Heart left ventricle (tissue), 16 donors: Measurements from ENCODE around the gene NT5C3B. TPM values are rescaled to one million over a fixed set of nuclear protein-coding genes. Genes with fewer than 3 reads are reported as not detected.

Source experiments
- ATAC-seq, 4 donors: fragments of 200-7000 bp; cut with Tn5 transposase; one replicate each; pipeline ENCODE4 v1.9.1; 2020 to 2022; ENCODE audit warnings: moderate library complexity in 4 of 4, mild to moderate bottlenecking in 3 of 4, moderate number of reproducible peaks in 1 of 4
- DNase-seq, 5 donors: peaks; one replicate each; pipeline ENCODE4 v3.0.0-alpha.2; 2020
- H3K27ac ChIP-seq, 12 donors: fragments of 200-600 bp; sonication (generic) in 4 of 12; one replicate each; pipeline versions ENCODE4 v1.5.0 to v1.8.0; 2016 to 2022; ENCODE audit warnings: mild to moderate bottlenecking in 2 of 12
- H3K27me3 ChIP-seq, 9 donors: fragments of 200-600 bp; sonication (generic) in 2 of 9; one replicate each; pipeline versions ENCODE4 v1.5.1 to v1.8.0; 2016 to 2022; ENCODE audit warnings: mild to moderate bottlenecking in 3 of 9
- H3K36me3 ChIP-seq, 9 donors: fragments of 200-600 bp; sonication (generic) in 2 of 9; one replicate each; pipeline versions ENCODE4 v1.5.0 to v1.8.0; 2018 to 2022; ENCODE audit warnings: mild to moderate bottlenecking in 2 of 9
- H3K4me1 ChIP-seq, 12 donors: fragments of 200-600 bp; sonication (generic) in 4 of 12; one replicate each; pipeline versions ENCODE4 v1.5.0 to v1.8.0; 2016 to 2022; ENCODE audit warnings: mild to moderate bottlenecking in 3 of 12
- H3K4me3 ChIP-seq, 12 donors: fragments of 200-600 bp; sonication (generic) in 4 of 12; one replicate each; pipeline versions ENCODE4 v1.5.0 to v1.8.0; 2017 to 2022; ENCODE audit warnings: mild to moderate bottlenecking in 9 of 12, moderate library complexity in 4 of 12
- H3K9me3 ChIP-seq, 12 donors: fragments of 200-600 bp; sonication (generic) in 4 of 12; one replicate each; pipeline versions ENCODE4 v1.5.0 to v1.8.0; 2016 to 2022; ENCODE audit warnings: mild to moderate bottlenecking in 1 of 12
- POLR2A ChIP-seq, 2 donors: fragments of 450-650 bp; IDR thresholded peaks; one replicate each; pipeline ENCODE4 v1.6.1; 2017; ENCODE audit warnings: antibody characterized with exemption in 2 of 2, mild to moderate bottlenecking in 2 of 2, moderate library complexity in 2 of 2
- WGBS, 4 donors: extraction: QIAGEN DNeasy Blood & Tissue Kit in 2 of 4; methylation state at CpG; one replicate each; pipeline versions ENCODE4 v1.1.5 to v1.1.7; 2013 to 2018; 5-methylcytosine and 5-hydroxymethylcytosine counted together
- intact Hi-C, 10 donors: fragments of 100-400 bp; cut with DNase I; formaldehyde crosslinking; loops; one replicate each; pipeline versions ENCODE4 v1.11.1 to v1.14.2; 2022
- polyA plus RNA-seq, 2 donors: library from polyadenylated mRNA; stranded (reverse); fragments of 200-250 nt; gene quantifications; one replicate each; pipeline ENCODE4 v1.2.3, GENCODE V29; 2013
- total RNA-seq, 9 donors: library from RNA; depleted of rRNA in 2 of 9; stranded (reverse); fragments of >200 nt in 2 of 9; fragmentation: NEBNext Ultra II Directional in 3 of 9; extraction: Animal tissue kit (Norgen Biotek cat#: 25700) in 3 of 9; gene quantifications; one replicate each; pipeline versions ENCODE4 v1.1.0 to v1.2.4, GENCODE V29; 2016 to 2023
- TF ChIP-seq, protein P1 (sequence below), 12 donors: fragments of 200-600 bp; sonication (generic) in 4 of 12; IDR thresholded peaks; one replicate each; pipeline versions ENCODE4 v1.5.0 to v1.8.0; 2018 to 2022; ENCODE audit warnings: antibody characterized with exemption in 12 of 12, mild to moderate bottlenecking in 5 of 12
- donor health status: ischemic (EF 13 %, LVEDD 7.1; RV severe dilation, severe dysfunction).
- donor health status: healthy with polysubstance abuse.
- donor health status: DM: no; HTN: yes; CAD: no.
- donor health status: DM: no; HTN: no; CAD: no.
- donor health status: ischemic (EF 25% LVEDD 6.9; RV normal size, moderate dysfunction).
- donor health status: ischemic (EF 25% LVEDD 5.7; RV mildly dilated, moderate dysfunction).
- donor health status: healthy.
- donor health status: DM: yes; HTN: yes; CAD: no.
- donor health status: ischemic (EF 35%, LVEDD 5.7; RV mildly dilated, moderate dysfunction).
- donor health status: nonischemic (EF 11% LVEDD 7.7; RV severe dilation, severe dysfunction).
- donor health status: DM: yes; HTN: yes; CAD: no.
- donor health status: PGD.
- donor health status: ischemic (EF 29% LVEDD 5.4; RV normal size, mild dysfunction).
- donor health status: nonischemic (EF 23%, LVEDD 6.1; RV moderate dilation, normal function).

The NT5C3B gene
- total and polyA plus RNA-seq, 11 donors, result 16.0 to 50.9 (median 25.2) TPM

DNA sequence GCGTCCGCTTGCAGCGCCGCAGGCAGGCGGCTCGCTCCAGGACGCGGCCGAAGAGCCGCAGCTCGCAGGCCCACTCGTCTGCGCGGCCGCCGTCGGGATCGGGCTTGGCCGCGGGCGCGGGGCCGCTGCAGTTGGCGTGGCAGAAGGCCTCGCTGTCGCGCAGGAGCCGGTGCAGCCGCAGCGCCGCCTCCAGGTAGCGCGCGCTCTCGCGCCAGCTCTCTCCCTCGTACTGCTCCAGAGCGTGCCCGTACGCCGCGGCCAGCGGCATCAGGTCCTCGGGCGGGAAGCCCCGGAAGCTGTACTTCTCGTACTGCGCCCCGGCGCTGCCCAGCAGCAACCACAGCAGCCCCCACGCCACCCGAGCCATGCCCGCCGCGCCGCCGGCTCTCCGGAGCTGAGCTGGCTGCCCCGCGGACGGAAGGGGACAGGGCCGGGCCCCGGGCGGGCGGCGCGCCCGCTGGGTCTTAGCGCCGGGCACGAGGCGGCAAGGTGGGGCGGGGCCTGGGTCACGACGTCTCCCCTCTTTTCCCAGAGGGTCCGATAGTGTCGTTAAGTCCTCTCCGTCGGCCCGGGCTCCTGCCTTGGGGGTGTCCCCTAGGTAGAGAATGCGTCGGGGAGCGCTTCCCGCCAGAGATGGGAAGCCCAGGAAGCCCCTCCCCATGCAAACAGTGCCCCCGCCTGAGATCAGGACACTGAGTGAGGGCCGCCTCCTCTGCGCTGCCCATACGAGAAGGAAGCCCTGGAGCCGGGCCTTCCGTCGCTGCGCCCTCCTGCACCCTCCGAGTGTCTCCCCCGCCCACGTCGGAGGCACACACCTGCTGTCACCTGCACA lies 24.3 kb downstream of the NT5C3B start, which contains the start of gene P3H4:
TSS of gene P3H4 (minus strand) at position 401 of the 832 bp plus-strand sequence. CDS start at position 367, 34 bp downstream.
- peak; percentile 28 to 87 (median 80) for ATAC-seq
- intact Hi-C loops, result loop anchor here in 2 of 10 donors (2.0 to 10.0 kb wide), 2 partner anchors 23 to 73 kb away; no protein-coding TSS in a partner anchor
- peaks cover 0 to 36% (median 18%) of the 10 kb centered on the region in 12 donors for H3K4me1 ChIP-seq

DNA sequence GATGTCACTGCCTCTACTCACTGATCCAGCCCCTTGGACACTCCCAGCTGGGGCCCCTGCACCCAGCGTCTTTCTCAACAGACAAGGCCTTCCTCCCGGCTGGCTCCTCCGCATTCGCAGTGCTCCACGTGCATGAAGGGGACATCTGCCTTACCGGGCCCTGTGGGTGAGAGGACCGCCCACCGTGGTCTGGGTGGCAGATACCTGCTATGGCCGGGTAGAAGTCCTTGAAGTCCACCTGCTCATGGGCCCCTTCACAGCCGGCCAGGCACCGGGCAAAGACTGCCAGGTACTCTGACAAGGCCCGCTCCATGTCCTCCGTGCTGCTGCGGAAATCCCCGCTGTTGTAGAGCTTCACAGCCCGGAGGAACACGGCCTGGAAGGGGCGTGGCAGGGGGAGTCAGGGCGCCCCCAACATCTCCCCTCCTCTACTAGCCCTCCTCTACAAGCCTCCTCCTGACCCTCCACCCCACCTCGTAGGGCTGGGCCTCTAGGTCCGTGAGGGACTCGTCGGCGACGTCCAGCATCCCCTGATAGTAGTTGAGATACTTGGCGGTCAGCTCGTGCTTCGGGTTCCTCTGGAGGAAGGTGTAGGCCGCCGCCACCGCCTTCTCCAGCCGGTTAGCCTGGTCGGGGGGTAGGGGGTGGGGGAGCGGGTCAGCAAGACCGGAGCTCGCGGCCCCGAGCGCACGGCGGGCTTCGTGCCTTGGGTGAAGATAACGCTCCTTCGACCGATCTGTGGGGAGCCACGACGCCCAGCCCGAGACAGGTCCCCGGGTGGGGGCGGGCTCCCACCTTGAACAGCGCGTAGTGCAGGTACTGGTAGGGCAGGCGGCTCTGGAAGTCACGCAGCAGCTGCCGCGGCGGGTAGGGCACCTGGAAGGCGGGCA lies 25.1 kb downstream of the NT5C3B start:
- Histone ChIP-seq H3K4me1 (peaks cover 0 to 36% (median 18%) of the 10 kb centered on the region in 12 donors), H3K36me3 (peaks cover 0 to 6% (median 0%) of the 10 kb centered on the region in 9 donors), H3K4me3 (peak overlapping the region; percentile 62 to 93 (median 67)), H3K27me3 (peaks cover 0 to 9% (median 0%) of the 10 kb centered on the region in 9 donors), H3K27ac (peak overlapping the region in 11 of 12 donors; percentile 42 to 84 (median 68)), H3K9me3 (no peaks in the 10 kb centered on the region)
- no peak for ATAC-seq
- intact Hi-C loops, result loop anchor here in 1 of 10 donors (10.0 kb wide), 1 partner anchor 74 kb away; no protein-coding TSS in a partner anchor
- 29 to 77% (median 36%) methylated on average over 18 to 58 of the region's 58 CpGs for WGBS, 4 donors
- DNase-seq, result no peak
- no peak for TF ChIP-seq POLR2A (IDR thresholded peaks at IDR 0.05)
- TF ChIP-seq, protein P1, sequence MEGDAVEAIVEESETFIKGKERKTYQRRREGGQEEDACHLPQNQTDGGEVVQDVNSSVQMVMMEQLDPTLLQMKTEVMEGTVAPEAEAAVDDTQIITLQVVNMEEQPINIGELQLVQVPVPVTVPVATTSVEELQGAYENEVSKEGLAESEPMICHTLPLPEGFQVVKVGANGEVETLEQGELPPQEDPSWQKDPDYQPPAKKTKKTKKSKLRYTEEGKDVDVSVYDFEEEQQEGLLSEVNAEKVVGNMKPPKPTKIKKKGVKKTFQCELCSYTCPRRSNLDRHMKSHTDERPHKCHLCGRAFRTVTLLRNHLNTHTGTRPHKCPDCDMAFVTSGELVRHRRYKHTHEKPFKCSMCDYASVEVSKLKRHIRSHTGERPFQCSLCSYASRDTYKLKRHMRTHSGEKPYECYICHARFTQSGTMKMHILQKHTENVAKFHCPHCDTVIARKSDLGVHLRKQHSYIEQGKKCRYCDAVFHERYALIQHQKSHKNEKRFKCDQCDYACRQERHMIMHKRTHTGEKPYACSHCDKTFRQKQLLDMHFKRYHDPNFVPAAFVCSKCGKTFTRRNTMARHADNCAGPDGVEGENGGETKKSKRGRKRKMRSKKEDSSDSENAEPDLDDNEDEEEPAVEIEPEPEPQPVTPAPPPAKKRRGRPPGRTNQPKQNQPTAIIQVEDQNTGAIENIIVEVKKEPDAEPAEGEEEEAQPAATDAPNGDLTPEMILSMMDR (IDR thresholded peaks at IDR 0.05), result no peak

More for the DNA sequence above, 24.3 kb downstream of the NT5C3B start, which contains the start of gene P3H4:
- WGBS, 4 donors, result 0 to 1% (median 1%) methylated on average over 22 to 96 of the region's 96 CpGs
- H3K27me3 ChIP-seq, result peaks cover 0 to 9% (median 0%) of the 10 kb centered on the region in 9 donors
- H3K27ac ChIP-seq, result peak within 1 kb of the TSS in 11 of 12 donors; percentile 42 to 84 (median 68)
- H3K4me3 ChIP-seq, result peak within 1 kb of the TSS; percentile 62 to 93 (median 67)
- peak in 1 of 2 donors; percentile 53 for TF ChIP-seq POLR2A (IDR thresholded peaks at IDR 0.05)
- TF ChIP-seq, protein P1 (IDR thresholded peaks at IDR 0.05), result peak; percentile 42 to 89 (median 72)
- H3K36me3 ChIP-seq, result peaks cover 0 to 3% (median 0%) of the 10 kb centered on the region in 9 donors
- peak; percentile 74 to 87 (median 77) for DNase-seq
- no peaks in the 10 kb centered on the region for H3K9me3 ChIP-seq

DNA sequence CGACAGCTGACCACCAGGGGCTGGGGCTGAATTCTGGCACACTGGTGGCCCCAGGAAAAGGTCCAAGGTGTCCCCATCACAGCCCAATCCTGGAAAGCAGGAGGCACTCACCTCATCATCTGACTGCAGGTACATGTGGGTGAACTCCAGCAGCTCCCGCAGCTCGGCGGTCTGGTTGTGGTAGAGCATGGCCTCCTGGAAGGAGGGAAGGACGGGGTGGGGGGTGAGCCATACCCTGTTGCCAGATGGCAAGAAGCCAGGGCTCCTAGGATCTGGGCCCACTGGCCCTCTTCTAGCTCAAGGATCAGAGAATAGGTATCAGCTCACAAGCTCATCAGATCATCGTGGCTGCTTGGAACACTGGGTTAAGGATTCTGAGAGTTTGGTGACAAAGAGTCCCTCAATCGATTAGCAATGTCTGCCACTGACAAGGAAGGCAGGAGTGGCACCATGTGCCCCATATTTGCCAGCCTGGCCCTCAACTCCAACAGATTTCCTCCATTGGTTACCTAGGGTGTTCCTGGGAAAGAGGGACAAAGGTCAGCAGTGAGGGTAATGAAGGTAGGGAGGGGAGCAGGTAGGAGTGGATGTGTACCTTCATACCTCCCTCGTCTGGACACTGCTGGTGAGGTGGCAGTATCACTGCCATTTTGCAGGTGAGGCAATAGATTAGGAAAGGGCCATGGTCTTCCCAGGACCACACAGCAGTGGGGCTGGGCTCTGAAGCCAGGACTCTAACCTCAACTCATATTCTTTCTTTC lies 29.2 kb downstream of the NT5C3B start:
- peaks cover 0 to 7% (median 0%) of the 10 kb centered on the region in 9 donors for H3K36me3 ChIP-seq
- 87 to 92% (median 90%) methylated on average over 6 to 8 of the region's 8 CpGs for WGBS, 4 donors
- ATAC-seq (no peak), DNase-seq (no peak)
- TF ChIP-seq, protein P1 (IDR thresholded peaks at IDR 0.05), result no peak
- no peak for TF ChIP-seq POLR2A (IDR thresholded peaks at IDR 0.05)
- no peak overlapping the region for H3K27ac ChIP-seq
- H3K9me3 ChIP-seq, result no peaks in the 10 kb centered on the region
- no peak overlapping the region for H3K4me3 ChIP-seq
- peaks cover 0 to 3% (median 0%) of the 10 kb centered on the region in 9 donors for H3K27me3 ChIP-seq
- intact Hi-C loops, result no loop called here
- H3K4me1 ChIP-seq, result peaks cover 0 to 22% (median 13%) of the 10 kb centered on the region in 12 donors
